HepG2 (cell line): ENCODE measurements around the gene CUL9. TPM values are rescaled to one million over a fixed set of nuclear protein-coding genes. Genes with fewer than 3 reads are reported as not detected.

ENCODE experiments used
- BHLHE40 ChIP-seq: IDR thresholded peaks from 2 replicates; pipeline ENCODE4 v1.6.1; 2011; ENCODE audit warnings: low read length, improper control_type of control experiment
- BORCS8-MEF2B ChIP-seq: sonication (generic); formaldehyde crosslinking; IDR thresholded peaks from 2 replicates; pipeline ENCODE4 v1.8.0; 2022; ENCODE audit warnings: mild to moderate bottlenecking, missing genetic modification reagents
- FLYWCH1 ChIP-seq: sonication (generic); formaldehyde crosslinking; IDR thresholded peaks from 2 replicates; pipeline ENCODE4 v1.8.1; 2023; ENCODE audit warnings: mild to moderate bottlenecking, missing genetic modification reagents
- HCFC1 ChIP-seq: fragments of 150-350 bp; IDR thresholded peaks from 2 replicates; pipeline ENCODE4 v1.6.1; 2014; ENCODE audit warnings: low read depth, low read length
- HMG20B ChIP-seq: conservative IDR thresholded peaks from 2 replicates; pipeline ENCODE4 v1.6.1; 2016; ENCODE audit warnings: missing genetic modification reagents, missing compliant biosample characterization
- HNRNPLL ChIP-seq: fragments of 200-400 bp; formaldehyde crosslinking; IDR thresholded peaks from 2 replicates; pipeline ENCODE4 v1.6.1; 2017; ENCODE audit warnings: mild to moderate bottlenecking, low read depth, low read length; ENCODE audit not compliant: poor library complexity, severe bottlenecking
- MEIS2 ChIP-seq: sonication (generic); formaldehyde crosslinking; IDR thresholded peaks from 2 replicates; pipeline ENCODE4 v1.9.0; 2021; ENCODE audit warnings: mild to moderate bottlenecking, missing genetic modification reagents
- MLLT10 ChIP-seq: sonication (generic); formaldehyde crosslinking; IDR thresholded peaks from 2 replicates; pipeline ENCODE4 v1.4.0; 2020; ENCODE audit warnings: missing genetic modification reagents
- PLRG1 ChIP-seq: fragments of 450-650 bp; conservative IDR thresholded peaks from 2 replicates; pipeline ENCODE4 v1.6.1; 2016
- SMAD9 ChIP-seq: sonication (generic); formaldehyde crosslinking; IDR thresholded peaks from 2 replicates; pipeline ENCODE4 v1.5.1; 2020; ENCODE audit warnings: mild to moderate bottlenecking, missing genetic modification reagents
- SYNCRIP ChIP-seq: fragments of 200-400 bp; formaldehyde crosslinking; IDR thresholded peaks from 2 replicates; pipeline ENCODE4 v1.6.1; 2018; ENCODE audit warnings: mild to moderate bottlenecking, low read depth, low read length; ENCODE audit not compliant: insufficient read depth
- TEAD2 ChIP-seq: sonication (generic); formaldehyde crosslinking; IDR thresholded peaks from 2 replicates; pipeline ENCODE4 v1.9.0; 2021; ENCODE audit warnings: missing genetic modification reagents
- ZBTB20 ChIP-seq: sonication (generic); formaldehyde crosslinking; IDR thresholded peaks from 2 replicates; pipeline ENCODE4 v1.8.1; 2023; ENCODE audit warnings: missing genetic modification reagents, low read depth, mild to moderate bottlenecking, borderline replicate concordance
- ZNF121 ChIP-seq: sonication (generic); formaldehyde crosslinking; IDR thresholded peaks from 2 replicates; pipeline ENCODE4 v1.5.0; 2020; ENCODE audit warnings: mild to moderate bottlenecking, missing genetic modification reagents
- ZNF224 ChIP-seq: sonication (generic); formaldehyde crosslinking; IDR thresholded peaks from 2 replicates; pipeline ENCODE4 v1.5.0; 2020; ENCODE audit warnings: mild to moderate bottlenecking, missing genetic modification reagents
- ZNF225 ChIP-seq: sonication (generic); formaldehyde crosslinking; IDR thresholded peaks from 2 replicates; pipeline ENCODE4 v1.4.0; 2020; ENCODE audit warnings: mild to moderate bottlenecking, missing genetic modification reagents
- ZNF230 ChIP-seq: sonication (generic); formaldehyde crosslinking; IDR thresholded peaks from 2 replicates; pipeline ENCODE4 v1.4.0; 2020; ENCODE audit warnings: mild to moderate bottlenecking, missing genetic modification reagents
- ZNF256 ChIP-seq: sonication (generic); formaldehyde crosslinking; conservative IDR thresholded peaks from 2 replicates; pipeline ENCODE4 v1.4.0; 2020; ENCODE audit warnings: missing genetic modification reagents
- ZNF660 ChIP-seq: sonication (generic); formaldehyde crosslinking; IDR thresholded peaks from 2 replicates; pipeline ENCODE4 v1.5.1; 2020; ENCODE audit warnings: mild to moderate bottlenecking, low read depth, missing genetic modification reagents, borderline replicate concordance
- polyA plus RNA-seq, 8 experiments: library from polyadenylated mRNA; depleted of rRNA in 3 of 8; stranded (reverse) in 7 of 8; unstranded in 1 of 8; fragments of >200 nt; fragmentation: Illumina TruSeq in 4 of 8; extraction: Trizol in 4 of 8; gene quantifications; 2 replicates each; pipeline versions ENCODE4 v1.2.1 to v1.2.3, GENCODE V29; 2011 to 2016; ENCODE audit warnings: low read depth in 4 of 8, missing spikeins in 1 of 8, mixed read lengths in 1 of 8; ENCODE audit not compliant: insufficient read depth in 1 of 8
- total RNA-seq, 5 experiments: library from RNA; depleted of rRNA; stranded (reverse); fragments of >200 nt; fragmentation: Illumina TruSeq; extraction: Trizol; gene quantifications; 2 replicates each; pipeline ENCODE4 v1.2.3, GENCODE V29; 2016; ENCODE audit warnings: low read depth in 1 of 5
- TF ChIP-seq, protein P1 (sequence below): sonication (generic); formaldehyde crosslinking; IDR thresholded peaks from 2 replicates; pipeline ENCODE4 v1.4.0; 2020; ENCODE audit warnings: mild to moderate bottlenecking, missing genetic modification reagents
- TF ChIP-seq, protein P2 (sequence below): sonication (generic); formaldehyde crosslinking; IDR thresholded peaks from 2 replicates; pipeline ENCODE4 v1.4.0; 2020; ENCODE audit warnings: missing genetic modification reagents, mild to moderate bottlenecking, borderline replicate concordance
- TF ChIP-seq, protein P3 (sequence below): sonication (generic); formaldehyde crosslinking; IDR thresholded peaks from 2 replicates; pipeline ENCODE4 v1.8.1; 2023; ENCODE audit warnings: mild to moderate bottlenecking, moderate library complexity, missing genetic modification reagents

Gene CUL9
- total and polyA plus RNA-seq, 2 of the 13 experiments (the other 11 are each of a cell fraction or from before 2014, with no cell fraction given) = 11.4 to 13.7 TPM

DNA sequence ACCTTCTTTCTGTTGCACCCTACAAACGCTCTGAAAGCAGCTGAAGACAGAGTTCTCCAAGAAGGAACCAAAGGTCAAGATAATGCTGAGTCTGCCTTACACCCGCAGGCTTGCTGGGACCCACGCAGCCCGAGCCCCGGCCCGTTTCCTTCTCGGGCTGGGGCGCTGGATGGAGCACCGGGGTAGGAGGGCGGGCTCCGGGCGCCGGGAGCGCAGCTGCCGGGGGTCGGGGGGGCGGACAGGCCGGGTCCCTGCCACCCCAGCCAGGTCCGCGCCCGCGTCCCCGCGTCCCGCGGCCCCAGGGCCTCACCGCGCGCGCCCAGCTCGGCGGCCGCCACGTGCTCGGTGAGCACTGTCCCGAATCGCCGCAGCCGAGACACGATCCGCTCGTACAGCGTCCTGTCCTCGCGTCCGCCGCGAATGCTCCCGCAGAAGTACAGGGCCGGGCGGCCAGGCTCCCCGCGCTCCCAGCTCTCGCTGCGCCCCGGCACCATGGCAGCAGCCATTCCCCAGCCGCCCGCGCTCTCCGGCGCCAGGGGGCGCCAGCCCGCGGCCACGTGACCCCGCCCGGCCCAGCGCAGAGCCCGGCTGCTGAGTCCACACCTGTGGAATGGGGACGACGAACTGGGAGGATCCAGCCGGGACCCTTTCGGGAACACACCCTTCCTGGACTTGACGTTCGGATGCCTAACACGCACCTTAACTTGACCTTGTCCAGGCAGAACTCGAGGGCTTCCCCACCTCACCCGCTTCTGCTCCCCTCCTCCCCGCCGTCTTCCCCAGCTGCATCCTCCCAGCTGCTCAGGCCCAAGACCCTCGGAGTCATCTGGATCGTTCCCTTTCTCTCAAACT, 47.2 kb downstream of the CUL9 start, which contains the start of gene DNPH1 (continued):
- TF ChIP-seq, protein P1, sequence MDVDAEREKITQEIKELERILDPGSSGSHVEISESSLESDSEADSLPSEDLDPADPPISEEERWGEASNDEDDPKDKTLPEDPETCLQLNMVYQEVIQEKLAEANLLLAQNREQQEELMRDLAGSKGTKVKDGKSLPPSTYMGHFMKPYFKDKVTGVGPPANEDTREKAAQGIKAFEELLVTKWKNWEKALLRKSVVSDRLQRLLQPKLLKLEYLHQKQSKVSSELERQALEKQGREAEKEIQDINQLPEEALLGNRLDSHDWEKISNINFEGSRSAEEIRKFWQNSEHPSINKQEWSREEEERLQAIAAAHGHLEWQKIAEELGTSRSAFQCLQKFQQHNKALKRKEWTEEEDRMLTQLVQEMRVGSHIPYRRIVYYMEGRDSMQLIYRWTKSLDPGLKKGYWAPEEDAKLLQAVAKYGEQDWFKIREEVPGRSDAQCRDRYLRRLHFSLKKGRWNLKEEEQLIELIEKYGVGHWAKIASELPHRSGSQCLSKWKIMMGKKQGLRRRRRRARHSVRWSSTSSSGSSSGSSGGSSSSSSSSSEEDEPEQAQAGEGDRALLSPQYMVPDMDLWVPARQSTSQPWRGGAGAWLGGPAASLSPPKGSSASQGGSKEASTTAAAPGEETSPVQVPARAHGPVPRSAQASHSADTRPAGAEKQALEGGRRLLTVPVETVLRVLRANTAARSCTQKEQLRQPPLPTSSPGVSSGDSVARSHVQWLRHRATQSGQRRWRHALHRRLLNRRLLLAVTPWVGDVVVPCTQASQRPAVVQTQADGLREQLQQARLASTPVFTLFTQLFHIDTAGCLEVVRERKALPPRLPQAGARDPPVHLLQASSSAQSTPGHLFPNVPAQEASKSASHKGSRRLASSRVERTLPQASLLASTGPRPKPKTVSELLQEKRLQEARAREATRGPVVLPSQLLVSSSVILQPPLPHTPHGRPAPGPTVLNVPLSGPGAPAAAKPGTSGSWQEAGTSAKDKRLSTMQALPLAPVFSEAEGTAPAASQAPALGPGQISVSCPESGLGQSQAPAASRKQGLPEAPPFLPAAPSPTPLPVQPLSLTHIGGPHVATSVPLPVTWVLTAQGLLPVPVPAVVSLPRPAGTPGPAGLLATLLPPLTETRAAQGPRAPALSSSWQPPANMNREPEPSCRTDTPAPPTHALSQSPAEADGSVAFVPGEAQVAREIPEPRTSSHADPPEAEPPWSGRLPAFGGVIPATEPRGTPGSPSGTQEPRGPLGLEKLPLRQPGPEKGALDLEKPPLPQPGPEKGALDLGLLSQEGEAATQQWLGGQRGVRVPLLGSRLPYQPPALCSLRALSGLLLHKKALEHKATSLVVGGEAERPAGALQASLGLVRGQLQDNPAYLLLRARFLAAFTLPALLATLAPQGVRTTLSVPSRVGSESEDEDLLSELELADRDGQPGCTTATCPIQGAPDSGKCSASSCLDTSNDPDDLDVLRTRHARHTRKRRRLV (CRISPR knock-in tag) = no peak
- TF ChIP-seq FLYWCH1 (CRISPR knock-in tag) = peak; percentile 69; the same call in 1 of the 2 replicates
- TF ChIP-seq ZNF660 (CRISPR knock-in tag) = no peak
- TF ChIP-seq BHLHE40 = peak; percentile 86
- peak; percentile 73; the same call in 1 of the 2 replicates for TF ChIP-seq ZNF225 (CRISPR knock-in tag)
- TF ChIP-seq TEAD2 (CRISPR knock-in tag) = no peak; the same call in 1 of the 2 replicates
- TF ChIP-seq ZNF121 (CRISPR knock-in tag) = peak; percentile 81
- TF ChIP-seq, protein P2, sequence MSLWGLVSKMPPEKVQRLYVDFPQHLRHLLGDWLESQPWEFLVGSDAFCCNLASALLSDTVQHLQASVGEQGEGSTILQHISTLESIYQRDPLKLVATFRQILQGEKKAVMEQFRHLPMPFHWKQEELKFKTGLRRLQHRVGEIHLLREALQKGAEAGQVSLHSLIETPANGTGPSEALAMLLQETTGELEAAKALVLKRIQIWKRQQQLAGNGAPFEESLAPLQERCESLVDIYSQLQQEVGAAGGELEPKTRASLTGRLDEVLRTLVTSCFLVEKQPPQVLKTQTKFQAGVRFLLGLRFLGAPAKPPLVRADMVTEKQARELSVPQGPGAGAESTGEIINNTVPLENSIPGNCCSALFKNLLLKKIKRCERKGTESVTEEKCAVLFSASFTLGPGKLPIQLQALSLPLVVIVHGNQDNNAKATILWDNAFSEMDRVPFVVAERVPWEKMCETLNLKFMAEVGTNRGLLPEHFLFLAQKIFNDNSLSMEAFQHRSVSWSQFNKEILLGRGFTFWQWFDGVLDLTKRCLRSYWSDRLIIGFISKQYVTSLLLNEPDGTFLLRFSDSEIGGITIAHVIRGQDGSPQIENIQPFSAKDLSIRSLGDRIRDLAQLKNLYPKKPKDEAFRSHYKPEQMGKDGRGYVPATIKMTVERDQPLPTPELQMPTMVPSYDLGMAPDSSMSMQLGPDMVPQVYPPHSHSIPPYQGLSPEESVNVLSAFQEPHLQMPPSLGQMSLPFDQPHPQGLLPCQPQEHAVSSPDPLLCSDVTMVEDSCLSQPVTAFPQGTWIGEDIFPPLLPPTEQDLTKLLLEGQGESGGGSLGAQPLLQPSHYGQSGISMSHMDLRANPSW (CRISPR knock-in tag) = no peak
- 0 out of 2 replicates have a peak, but pooled peaks have one; percentile 23 for TF ChIP-seq ZNF256 (CRISPR knock-in tag)
- TF ChIP-seq SMAD9 = 0 out of 2 replicates have a peak, but pooled peaks have one; percentile 44
- no peak for TF ChIP-seq HCFC1
- TF ChIP-seq HMG20B = no peak
- no peak for TF ChIP-seq SYNCRIP
- TF ChIP-seq ZBTB20 (CRISPR knock-in tag) = no peak; the same call in none of the 2 replicates
- TF ChIP-seq MEIS2 (CRISPR knock-in tag) = peak; percentile 89
- peak; percentile 88 for TF ChIP-seq BORCS8-MEF2B (CRISPR knock-in tag)
- TF ChIP-seq, protein P3, sequence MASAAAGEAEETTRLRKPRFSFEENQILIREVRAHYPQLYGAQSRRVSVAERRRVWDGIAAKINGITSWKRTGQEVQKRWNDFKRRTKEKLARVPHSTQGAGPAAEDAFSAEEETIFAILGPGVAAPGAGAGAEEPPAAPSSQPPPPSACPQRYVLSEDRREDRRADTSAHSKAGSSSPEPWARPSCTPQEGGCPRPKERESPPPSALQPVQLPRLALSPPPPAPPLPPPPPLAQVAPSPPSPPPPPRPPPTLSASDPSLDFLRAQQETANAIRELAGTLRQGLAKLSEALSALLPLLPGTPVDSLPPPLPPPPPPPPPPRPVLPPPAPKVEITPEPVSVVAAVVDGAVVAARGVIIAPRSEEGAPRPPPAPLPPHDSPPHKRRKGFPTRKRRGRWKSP (CRISPR knock-in tag) = peak; percentile 89
- peak; percentile 77 for TF ChIP-seq HNRNPLL
- TF ChIP-seq MLLT10 = no peak
- no peak for TF ChIP-seq ZNF224 (CRISPR knock-in tag)
- no peak for TF ChIP-seq PLRG1
- TF ChIP-seq ZNF230 (CRISPR knock-in tag) = peak; percentile 60; the same call in 1 of the 2 replicates
